Activated naive CD8-positive, alpha-beta T cell treated with anti-CD3 and anti-CD28 coated beads, Interleukin-2, amount 10 ng/mL, durations not matched to agents 7 days and 5 days (primary cell): ENCODE results near the gene ST6GALNAC1. TPM values are rescaled to one million over a fixed set of nuclear protein-coding genes. Genes with fewer than 3 reads are reported as not detected.

Source experiments
- ATAC-seq: fragments of 150-1000 bp; cut with Tn5 transposase; one replicate; pipeline ENCODE4 v1.10.0; 2021; ENCODE audit warnings: low read depth, moderate library complexity
- POLR2A ChIA-PET: fragments of 350-600 bp; sonication (Branson Sonifier 250); formaldehyde crosslinking; loops from one replicate; lab custom pipeline; 2021; ENCODE audit warnings: antibody characterized with exemption; lab: Charles Lee
- DNase-seq: peaks from one replicate; pipeline ENCODE4 v3.0.0; 2021
- H3K27ac Mint-ChIP-seq: one replicate; pipeline ENCODE4 v1.8.0; 2022; ENCODE audit warnings: mild to moderate bottlenecking, mixed read lengths
- H3K27me3 Mint-ChIP-seq: one replicate; pipeline ENCODE4 v1.8.0; 2022; ENCODE audit warnings: mild to moderate bottlenecking, moderate library complexity, mixed read lengths
- H3K36me3 Mint-ChIP-seq: one replicate; pipeline ENCODE4 v1.8.0; 2021; ENCODE audit warnings: mild to moderate bottlenecking, mixed read lengths
- H3K4me1 Mint-ChIP-seq: one replicate; pipeline ENCODE4 v1.8.0; 2021; ENCODE audit warnings: mixed read lengths
- H3K4me3 Mint-ChIP-seq: one replicate; pipeline ENCODE4 v1.8.0; 2022; ENCODE audit warnings: mild to moderate bottlenecking, moderate library complexity, mixed read lengths
- H3K9me3 Mint-ChIP-seq: one replicate; pipeline ENCODE4 v1.8.0; 2021; ENCODE audit warnings: mixed read lengths
- total RNA-seq, 2 experiments: library from RNA; stranded (reverse); gene quantifications; one replicate each; pipeline ENCODE4 v1.2.3, GENCODE V29; 2021

ST6GALNAC1 gene
- total RNA-seq, 2 experiments from 2014 or later = not detected

- POLR2A ChIA-PET = interaction anchor here (0.7 to 2.1 kb wide), 15 partner anchors 10 to 1459 kb away, joined by 3 to 22 read pairs (median 4); partner anchors contain the start of genes JMJD6, METTL23, MFSD11 and TMC8
- Mint-ChIP-seq H3K4me1 (peaks cover 32% of the 10 kb centered on the region), H3K4me3 (peak overlapping the region; percentile 89), H3K36me3 (peaks cover 2% of the 10 kb centered on the region), H3K27me3 (peaks cover 2% of the 10 kb centered on the region), H3K27ac (peak overlapping the region; percentile 96), H3K9me3 (no peaks in the 10 kb centered on the region)
- ATAC-seq = no peak
- DNase-seq = no peak
Observed at GRCh38 chr17:76671912-76672262, 28.3 kb upstream of the ST6GALNAC1 start.

DNA sequence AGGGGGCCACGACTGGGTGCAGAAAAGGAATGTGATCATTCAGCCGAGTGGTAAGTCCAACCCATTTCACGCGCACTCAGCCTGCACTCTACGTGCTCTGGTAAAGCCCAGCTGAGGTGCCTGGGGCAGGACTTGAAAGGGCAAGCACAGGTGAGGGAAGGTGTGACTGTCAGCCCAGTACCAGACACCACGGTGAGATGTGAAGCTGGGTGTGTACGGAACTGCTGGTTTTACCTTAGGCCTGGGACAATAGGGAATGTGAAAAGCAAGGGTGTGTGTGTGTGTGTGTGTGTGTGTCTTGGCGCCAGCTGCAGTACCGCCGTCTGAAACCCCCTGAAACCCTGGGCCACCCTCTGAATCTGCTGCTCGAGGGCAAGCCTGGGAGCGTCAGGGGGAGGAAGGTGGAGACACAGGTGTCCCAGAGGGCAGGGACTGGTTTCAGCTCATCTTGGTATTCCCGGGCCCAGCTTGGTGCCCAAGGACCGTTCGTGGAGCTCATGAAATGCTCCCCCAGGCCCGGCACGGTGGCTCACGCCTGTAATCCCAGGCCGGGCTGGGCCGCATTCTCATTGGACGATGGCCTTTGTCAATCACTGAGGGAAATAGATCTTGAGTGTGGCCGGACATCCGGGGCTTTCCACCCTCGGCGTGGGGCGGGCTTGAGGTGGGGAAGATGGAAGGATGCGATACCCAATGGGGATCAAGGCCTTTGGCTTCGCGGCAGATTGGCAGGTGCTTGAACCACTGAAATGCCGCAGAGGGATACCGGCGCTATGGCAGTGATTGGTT, 27.8 kb upstream of the ST6GALNAC1 start:
- Mint-ChIP-seq H3K27me3 (peaks cover 2% of the 10 kb centered on the region), H3K36me3 (peaks cover 2% of the 10 kb centered on the region), H3K27ac (peak overlapping the region; percentile 96), H3K4me1 (peaks cover 32% of the 10 kb centered on the region), H3K9me3 (no peaks in the 10 kb centered on the region), H3K4me3 (peak overlapping the region; percentile 89)
- ATAC-seq = peak; percentile 99
- DNase-seq = peak; percentile 97
- POLR2A ChIA-PET = interaction anchor here (0.6 to 2.1 kb wide), 16 partner anchors 10 to 1459 kb away, joined by 3 to 22 read pairs (median 4); partner anchors contain the start of genes JMJD6, METTL23, MFSD11 and TMC8

GRCh38 chr17:76670718-76671122, 27.2 kb upstream of the ST6GALNAC1 start:
- ATAC-seq (no peak), DNase-seq (no peak)
- POLR2A ChIA-PET = interaction anchor here (0.6 to 2.1 kb wide), 9 partner anchors 9 to 463 kb away, joined by 3 to 22 read pairs (median 6); partner anchors contain the start of genes JMJD6 and METTL23
- Mint-ChIP-seq H3K27me3 (peaks cover 2% of the 10 kb centered on the region), H3K36me3 (peaks cover 2% of the 10 kb centered on the region), H3K27ac (peak overlapping the region; percentile 96), H3K4me3 (peak overlapping the region; percentile 89), H3K9me3 (no peaks in the 10 kb centered on the region), H3K4me1 (peaks cover 32% of the 10 kb centered on the region)

GRCh38 chr17:76670020-76670717, 26.6 kb upstream of the ST6GALNAC1 start:
- H3K36me3 Mint-ChIP-seq = peaks cover 2% of the 10 kb centered on the region
- ATAC-seq (no peak), DNase-seq (no peak)
- peak overlapping the region; percentile 89 for H3K4me3 Mint-ChIP-seq
- H3K27me3 Mint-ChIP-seq = peaks cover 2% of the 10 kb centered on the region
- H3K4me1 Mint-ChIP-seq = peaks cover 32% of the 10 kb centered on the region
- POLR2A ChIA-PET = interaction anchor here (0.6 kb wide), 1 partner anchor 155 kb away, joined by 3 read pairs; no protein-coding TSS in a partner anchor
- H3K27ac Mint-ChIP-seq = peak overlapping the region; percentile 96
- no peaks in the 10 kb centered on the region for H3K9me3 Mint-ChIP-seq

DNA sequence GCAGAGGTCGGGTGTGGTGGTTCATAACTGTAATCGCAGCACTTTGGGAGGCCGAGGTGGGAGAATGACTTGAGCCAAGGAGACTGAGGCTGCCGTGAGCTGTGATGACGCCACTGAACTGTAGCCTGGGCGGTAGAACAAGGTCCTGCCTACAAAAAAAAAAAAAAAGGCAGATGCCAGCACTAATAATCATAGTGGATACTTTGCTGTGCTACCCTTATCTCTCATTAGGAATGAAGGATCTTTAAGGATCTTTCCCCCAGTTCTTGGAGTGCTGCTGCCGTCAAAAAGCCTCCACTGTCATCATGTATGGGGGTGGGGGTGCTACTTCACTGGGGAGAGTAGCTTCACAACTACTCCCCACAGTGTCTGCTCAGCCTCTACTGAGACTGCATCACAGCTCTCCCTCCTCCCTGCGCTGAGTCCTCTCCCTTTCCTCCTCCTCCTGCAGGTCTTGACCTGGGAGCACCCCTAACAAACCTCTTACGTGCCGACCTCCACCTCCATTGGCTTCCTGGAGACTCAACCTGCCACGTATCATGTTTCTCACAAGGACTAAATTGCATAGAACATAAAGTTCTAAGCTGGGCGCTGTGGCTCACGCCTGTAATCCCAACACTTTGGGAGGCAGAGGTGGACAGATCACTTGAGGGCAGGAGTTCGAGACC, 24.4 kb upstream of the ST6GALNAC1 start:
- POLR2A ChIA-PET = interaction anchor here (0.6 kb wide), 1 partner anchor 9 kb away, joined by 4 read pairs; no protein-coding TSS in a partner anchor
- Mint-ChIP-seq H3K4me1 (peaks cover 25% of the 10 kb centered on the region), H3K27ac (no peak overlapping the region)

GRCh38 chr17:76667491-76667755, 23.9 kb upstream of the ST6GALNAC1 start:
- no peak overlapping the region for H3K4me3 Mint-ChIP-seq
- no peak for ATAC-seq
- POLR2A ChIA-PET = interaction anchor here (0.6 kb wide), 1 partner anchor 9 kb away, joined by 4 read pairs; no protein-coding TSS in a partner anchor
- H3K27me3 Mint-ChIP-seq = peaks cover 11% of the 10 kb centered on the region
- no peak overlapping the region for H3K27ac Mint-ChIP-seq
- H3K4me1 Mint-ChIP-seq = peaks cover 21% of the 10 kb centered on the region
- no peak for DNase-seq
- H3K36me3 Mint-ChIP-seq = peaks cover 2% of the 10 kb centered on the region
- H3K9me3 Mint-ChIP-seq = no peaks in the 10 kb centered on the region

More for the DNA sequence above, 24.4 kb upstream of the ST6GALNAC1 start:
- no peaks in the 10 kb centered on the region for H3K9me3 Mint-ChIP-seq
- H3K27me3 Mint-ChIP-seq = peaks cover 11% of the 10 kb centered on the region
- DNase-seq = no peak
- no peak overlapping the region for H3K4me3 Mint-ChIP-seq
- peaks cover 2% of the 10 kb centered on the region for H3K36me3 Mint-ChIP-seq
- no peak for ATAC-seq

- POLR2A ChIA-PET = no interaction called here
- H3K27ac Mint-ChIP-seq = no peak overlapping the region
Observed at GRCh38 chr17:76660656-76661042, 17.1 kb upstream of the ST6GALNAC1 start.

GRCh38 chr17:76659928-76660655, 16.5 kb upstream of the ST6GALNAC1 start:
- no peak for DNase-seq

More at GRCh38 chr17:76660656-76661042, 17.1 kb upstream of the ST6GALNAC1 start:
- peaks cover 18% of the 10 kb centered on the region for H3K4me1 Mint-ChIP-seq
- no peaks in the 10 kb centered on the region for H3K36me3 Mint-ChIP-seq
- ATAC-seq (no peak), DNase-seq (no peak)
- peaks cover 9% of the 10 kb centered on the region for H3K27me3 Mint-ChIP-seq
- no peaks in the 10 kb centered on the region for H3K9me3 Mint-ChIP-seq
- no peak overlapping the region for H3K4me3 Mint-ChIP-seq

DNA sequence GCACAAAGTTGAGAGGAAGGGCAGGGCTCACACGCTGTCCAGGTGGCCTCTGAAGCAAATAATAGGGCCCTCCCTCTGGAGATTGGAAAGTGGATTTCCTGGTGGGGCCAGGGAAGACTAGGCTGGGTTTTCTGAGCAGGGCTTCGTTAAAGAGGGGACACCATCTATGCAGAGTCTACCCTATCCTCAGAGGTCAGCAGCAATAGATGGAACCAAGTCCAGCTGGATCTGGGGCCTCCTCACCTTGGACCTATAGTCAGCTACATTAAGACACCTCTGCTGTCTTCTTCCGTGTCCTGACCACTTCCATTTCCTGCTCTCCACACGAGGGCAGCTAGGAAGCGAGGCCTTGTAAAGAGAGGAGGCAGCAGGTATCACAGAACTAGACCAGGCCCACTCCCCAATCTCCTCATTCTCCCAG, 14.7 kb upstream of the ST6GALNAC1 start:
- no peaks in the 10 kb centered on the region for H3K9me3 Mint-ChIP-seq
- peaks cover 19% of the 10 kb centered on the region for H3K4me1 Mint-ChIP-seq
- DNase-seq (no peak), ATAC-seq (peak; percentile 61)
- no peaks in the 10 kb centered on the region for H3K36me3 Mint-ChIP-seq
- POLR2A ChIA-PET = interaction anchor here (1.0 to 1.1 kb wide), 4 partner anchors 14 to 46 kb away, joined by 3 to 13 read pairs (median 4); no protein-coding TSS in a partner anchor
- H3K27me3 Mint-ChIP-seq = no peaks in the 10 kb centered on the region
- H3K4me3 Mint-ChIP-seq = no peak overlapping the region
- H3K27ac Mint-ChIP-seq = peak overlapping the region; percentile 57

More at GRCh38 chr17:76659928-76660655, 16.5 kb upstream of the ST6GALNAC1 start:
- H3K27me3 Mint-ChIP-seq = peaks cover 9% of the 10 kb centered on the region
- POLR2A ChIA-PET = no interaction called here
- no peak overlapping the region for H3K4me3 Mint-ChIP-seq
- H3K36me3 Mint-ChIP-seq = no peaks in the 10 kb centered on the region
- H3K27ac Mint-ChIP-seq = peak overlapping the region; percentile 51
- ATAC-seq = no peak
- H3K4me1 Mint-ChIP-seq = peaks cover 18% of the 10 kb centered on the region
- H3K9me3 Mint-ChIP-seq = no peaks in the 10 kb centered on the region

DNA sequence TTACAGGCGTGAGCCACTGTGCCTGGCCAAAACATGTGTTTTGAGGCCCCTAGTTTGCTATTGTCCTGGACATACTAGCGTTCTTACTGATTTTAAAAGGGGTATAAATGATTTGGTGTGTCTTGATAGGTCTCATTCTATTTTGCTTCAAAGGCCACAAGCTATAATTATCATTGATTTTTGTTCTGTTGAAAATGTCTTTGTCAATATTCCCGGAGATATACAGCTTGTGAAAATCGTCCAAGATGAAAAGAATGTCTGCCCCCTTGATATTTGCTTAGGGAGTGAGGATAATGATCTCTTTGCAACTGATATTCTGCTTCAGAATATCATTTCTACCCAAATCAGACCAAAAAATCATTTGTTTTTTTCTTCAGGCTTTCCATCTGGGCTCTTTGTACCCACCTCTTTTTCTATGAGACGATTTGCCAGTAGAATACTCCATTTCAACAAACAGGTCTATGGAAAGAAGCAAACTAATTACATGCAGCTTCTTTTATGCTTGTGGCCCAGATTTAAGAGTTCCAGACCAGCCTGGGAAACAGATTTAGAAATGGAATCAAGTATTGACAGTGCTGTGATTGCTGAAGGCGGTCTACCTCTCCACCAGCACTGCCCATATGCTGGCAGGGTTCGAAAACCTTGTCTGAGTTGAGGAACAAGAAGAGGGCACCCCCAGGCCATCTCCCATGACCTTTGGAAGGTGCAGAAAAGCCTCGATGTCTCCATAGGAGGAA, 14.1 kb upstream of the ST6GALNAC1 start:
- ATAC-seq (no peak), DNase-seq (no peak)
- H3K27ac Mint-ChIP-seq = no peak overlapping the region
- POLR2A ChIA-PET = interaction anchor here (1.0 to 1.1 kb wide), 4 partner anchors 14 to 46 kb away, joined by 3 to 13 read pairs (median 4); no protein-coding TSS in a partner anchor
- H3K4me1 Mint-ChIP-seq = peaks cover 19% of the 10 kb centered on the region
- no peak overlapping the region for H3K4me3 Mint-ChIP-seq
- no peaks in the 10 kb centered on the region for H3K27me3 Mint-ChIP-seq
- no peaks in the 10 kb centered on the region for H3K36me3 Mint-ChIP-seq
- no peaks in the 10 kb centered on the region for H3K9me3 Mint-ChIP-seq

DNA sequence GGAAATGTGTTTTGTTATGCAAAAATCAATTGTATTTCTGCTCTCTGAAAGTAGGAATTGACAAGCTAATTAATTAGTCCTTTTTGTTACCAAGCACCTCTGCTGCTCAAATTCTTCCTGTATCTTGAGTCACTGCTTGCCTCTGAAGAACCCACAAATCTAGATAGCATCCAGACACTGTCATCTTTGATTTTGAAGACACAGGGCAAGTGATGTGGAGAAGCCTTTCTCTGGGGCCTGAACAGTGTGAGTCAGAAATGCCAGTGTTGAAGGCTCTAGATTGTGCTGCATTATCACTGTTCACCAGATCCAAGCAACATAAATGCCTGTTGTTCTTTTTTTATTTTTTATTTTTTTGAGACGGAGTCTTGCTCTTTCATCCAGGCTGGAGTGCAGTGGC, 10.9 kb upstream of the ST6GALNAC1 start:
- no peak overlapping the region for H3K4me3 Mint-ChIP-seq

DNA sequence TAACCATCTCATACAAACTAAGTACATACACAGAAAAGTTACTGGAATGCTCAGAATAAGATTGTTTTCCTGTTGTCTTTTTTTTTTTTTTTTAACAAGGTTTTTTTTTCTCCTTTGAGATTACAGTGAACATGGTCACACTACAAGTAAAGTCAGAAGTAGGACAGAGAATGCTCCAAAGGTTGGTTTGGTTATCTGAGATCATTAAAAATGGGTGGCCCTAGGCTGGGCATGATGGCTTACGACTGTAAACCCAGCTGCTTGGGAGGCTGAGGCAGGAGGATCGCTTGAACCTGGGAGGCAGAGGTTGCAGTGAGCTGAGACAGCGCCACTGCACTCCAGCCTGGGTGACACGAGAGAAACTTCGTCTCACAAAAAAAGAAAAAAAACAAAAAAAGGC, 6.9 kb upstream of the ST6GALNAC1 start:
- Mint-ChIP-seq H3K27me3 (peaks cover 19% of the 10 kb centered on the region), H3K36me3 (no peaks in the 10 kb centered on the region), H3K4me3 (no peak overlapping the region), H3K4me1 (peaks cover 4% of the 10 kb centered on the region), H3K27ac (no peak overlapping the region), H3K9me3 (peaks cover 4% of the 10 kb centered on the region)
- ATAC-seq = no peak
- no peak for DNase-seq
- POLR2A ChIA-PET = no interaction called here

More for the DNA sequence above, 10.9 kb upstream of the ST6GALNAC1 start:
- Mint-ChIP-seq H3K27ac (no peak overlapping the region), H3K27me3 (peaks cover 6% of the 10 kb centered on the region), H3K4me1 (peaks cover 11% of the 10 kb centered on the region), H3K36me3 (no peaks in the 10 kb centered on the region), H3K9me3 (no peaks in the 10 kb centered on the region)
- DNase-seq (no peak), ATAC-seq (no peak)
- POLR2A ChIA-PET = no interaction called here
